ENCODE measurements around the gene INHBB. TPM values are rescaled to one million over a fixed set of nuclear protein-coding genes. Genes with fewer than 3 reads are reported as not detected.

The INHBB gene
- total and polyA plus RNA-seq, 2 of the 4 experiments (the other 2 are of a cell fraction) = 0.18 to 0.92 TPM

GRCh38 chr2:120331903-120332302, 14.0 kb upstream of the INHBB start (continued):
- no peak for TF ChIP-seq CTCF (conservative IDR thresholded peaks at IDR 0.05; ENCODE audit: low read depth, low read length)

- no peak overlapping the region for H3K4ac ChIP-seq (ENCODE audit: low read depth, low read length)
- H3K9me3 ChIP-seq (ENCODE audit: control insufficient read depth, insufficient read depth, low read length) = peaks cover 2% of the 10 kb centered on the region; the same call in 1 of the 2 replicates
- H3K4me1 ChIP-seq (ENCODE audit: control insufficient read depth, insufficient read depth, low read length) = peaks cover 1% of the 10 kb centered on the region; the same call in 1 of the 2 replicates
- H4K91ac ChIP-seq (ENCODE audit: insufficient read depth, low read depth, low read length) = no peak overlapping the region
- H3K27me3 ChIP-seq (ENCODE audit: control insufficient read depth, insufficient read depth, low read length) = peaks cover 76% of the 10 kb centered on the region
- no peak overlapping the region for H2BK20ac ChIP-seq (ENCODE audit: low read depth, low read length)
- H2BK15ac ChIP-seq (ENCODE audit: low read depth, low read length) = no peak overlapping the region
- H2AK5ac ChIP-seq (ENCODE audit: low read depth, low read length) = no peak overlapping the region
- H2AK9ac ChIP-seq (replicated peaks; ENCODE audit: low read depth, low read length, poor library complexity) = no peak overlapping the region
- no TSS peak for BruUV-seq (replicated peaks)
- DNase-seq (no peak), ATAC-seq (ENCODE audit: low read depth) (no peak; the same call in 1 of the 2 replicates)
- no peak overlapping the region for H4K8ac ChIP-seq (ENCODE audit: low read depth in 2 of 2, low read length in 2 of 2)
- H3K79me1 ChIP-seq (ENCODE audit: low read depth in 1 of 2, low read length in 2 of 2) = no peaks in the 10 kb centered on the region
- H2BK5ac ChIP-seq (ENCODE audit: low read depth, low read length, poor library complexity, severe bottlenecking) = no peak overlapping the region
- 82% methylated on average over 2 of the region's 6 CpGs; no CpG with 5 or more reads in 1 of the 2 experiments for WGBS, 2 experiments (ENCODE audit: extremely low coverage in 2 of 2, insufficient read length in 1 of 2)
- H3K9me1 ChIP-seq (ENCODE audit: insufficient read depth, low read length) = no peaks in the 10 kb centered on the region
- in situ Hi-C loops (cut with MboI; ENCODE audit: low sequenced_read_pairs) = loop anchor here (25.0 kb wide), 1 partner anchor 480 kb away; no protein-coding TSS in a partner anchor
- no peak overlapping the region for H2BK120ac ChIP-seq (ENCODE audit: low read depth, low read length)
- no peak overlapping the region for H3K9ac ChIP-seq (ENCODE audit: low read depth, low read length)
- H2AFZ ChIP-seq (replicated peaks; ENCODE audit: low read length, poor library complexity) = no peak overlapping the region
- no peak overlapping the region for H3K27ac ChIP-seq (ENCODE audit: insufficient read depth, low read length)
- H3K23ac ChIP-seq (ENCODE audit: low read depth, low read length) = no peak overlapping the region
- no peak overlapping the region for H3K18ac ChIP-seq (ENCODE audit: low read depth, low read length)
- no peak overlapping the region for H3K4me3 ChIP-seq (ENCODE audit: insufficient read depth, low read depth, low read length)
- no peak overlapping the region for H3K4me2 ChIP-seq (ENCODE audit: low read depth, low read length)
- dilution Hi-C loops (cut with HindIII; ENCODE audit: low sequenced_read_pairs, unreplicated experiment) = no loop called here
- no peak overlapping the region for H3K56ac ChIP-seq (ENCODE audit: extremely low read depth, insufficient read depth, low read length)
- ChIA-PET POLR2A (ENCODE audit: unreplicated experiment) (interaction anchor here (0.7 kb wide), 1 partner anchor 352 kb away, joined by 3 read pairs; no protein-coding TSS in a partner anchor), CTCF (interaction anchor here (1.0 kb wide), 1 partner anchor 11 kb away, joined by 5 read pairs; no protein-coding TSS in a partner anchor)
- H3K36me3 ChIP-seq (ENCODE audit: control insufficient read depth, insufficient read depth, low read length) = no peaks in the 10 kb centered on the region
- no peak overlapping the region for H4K5ac ChIP-seq (ENCODE audit: low read depth, low read length)
- intact Hi-C loops (cut with micrococcal nuclease) = no loop called here
- no peaks in the 10 kb centered on the region for H4K20me1 ChIP-seq (ENCODE audit: insufficient read depth, low read length)
- H3K14ac ChIP-seq (replicated peaks; ENCODE audit: low read depth, low read length) = no peak overlapping the region
- no peak for TF ChIP-seq MXI1 (IDR thresholded peaks at IDR 0.05; ENCODE audit: borderline replicate concordance, low read depth, low read length)
- TF ChIP-seq FOS (IDR thresholded peaks at IDR 0.05; ENCODE audit: low read depth, low read length) = no peak
- TF ChIP-seq MAZ (IDR thresholded peaks at IDR 0.05; ENCODE audit: borderline replicate concordance, low read depth, low read length) = no peak
- no peak for TF ChIP-seq RCOR1 (IDR thresholded peaks at IDR 0.05; ENCODE audit: insufficient replicate concordance, low read length)
- no peak for TF ChIP-seq ELK1 (IDR thresholded peaks at IDR 0.05; ENCODE audit: borderline replicate concordance, low read depth, low read length)
- no peak for TF ChIP-seq BHLHE40 (IDR thresholded peaks at IDR 0.05; ENCODE audit: low read depth, low read length)
- no peak for TF ChIP-seq CHD1 (IDR thresholded peaks at IDR 0.05; ENCODE audit: low read depth, low read length)
- TF ChIP-seq CEBPB (IDR thresholded peaks at IDR 0.05; ENCODE audit: low read depth, low read length) = no peak
- TF ChIP-seq USF2 (IDR thresholded peaks at IDR 0.05; ENCODE audit: low read depth, low read length) = no peak
- TF ChIP-seq NFE2L2 (IDR thresholded peaks at IDR 0.05; ENCODE audit: low read depth, low read length) = no peak
Observed at GRCh38 chr2:120332384-120332783, 13.6 kb upstream of the INHBB start.

Data from IMR-90 (cell line).